Osteoblast (primary cell): ENCODE measurements around the gene CNTN5. TPM values are rescaled to one million over a fixed set of nuclear protein-coding genes. Genes with fewer than 3 reads are reported as not detected.

Source experiments
- DNase-seq: peaks from one replicate; pipeline ENCODE4 v3.0.0; 2011; ENCODE audit warnings: low spot score, mixed read lengths; ENCODE audit not compliant: insufficient read length; ENCODE audit errors: missing footprints
- H2AFZ ChIP-seq: 2 replicates; pipeline ENCODE4 v1.6.0; 2011; ENCODE audit warnings: mild to moderate bottlenecking, low read length
- H3K27ac ChIP-seq: 2 replicates; pipeline ENCODE4 v1.5.1; 2011; ENCODE audit warnings: mild to moderate bottlenecking, low read depth, low read length, moderate library complexity
- H3K27me3 ChIP-seq: 2 replicates; pipeline ENCODE4 v1.6.0; 2012; ENCODE audit warnings: mild to moderate bottlenecking, control low read depth, inconsistent platforms, low read length, moderate library complexity; ENCODE audit not compliant: insufficient read depth
- H3K36me3 ChIP-seq: 2 replicates; pipeline ENCODE4 v1.5.1; 2011; ENCODE audit warnings: mild to moderate bottlenecking, low read length, control low read depth, moderate library complexity; ENCODE audit not compliant: insufficient read depth
- H3K4me1 ChIP-seq: 2 replicates; pipeline ENCODE4 v1.5.1; 2011; ENCODE audit warnings: mild to moderate bottlenecking, low read length, control low read depth, moderate library complexity; ENCODE audit not compliant: insufficient read depth
- H3K4me2 ChIP-seq: 2 replicates; pipeline ENCODE4 v1.6.0; 2011; ENCODE audit warnings: mild to moderate bottlenecking, low read length; ENCODE audit not compliant: insufficient read depth
- H3K4me3 ChIP-seq: fragments of 200-600 bp; sonication (generic); 3 replicates; pipeline ENCODE4 v1.5.1; 2012; ENCODE audit warnings: mild to moderate bottlenecking, low read length, inconsistent platforms; ENCODE audit not compliant: insufficient read depth
- H3K79me2 ChIP-seq: 2 replicates; pipeline ENCODE4 v1.6.0; 2012; ENCODE audit warnings: mild to moderate bottlenecking, low read length, control low read depth, inconsistent platforms; ENCODE audit not compliant: insufficient read depth
- H3K9me3 ChIP-seq: 2 replicates; pipeline ENCODE4 v1.5.1; 2011; ENCODE audit warnings: low read depth, low read length, control low read depth
- H4K20me1 ChIP-seq: 2 replicates; pipeline ENCODE4 v1.6.0; 2012; ENCODE audit warnings: mild to moderate bottlenecking, low read length, control low read depth; ENCODE audit not compliant: insufficient read depth
- CTCF ChIP-seq: IDR thresholded peaks from 2 replicates; pipeline ENCODE4 v1.5.1; 2011; ENCODE audit warnings: mild to moderate bottlenecking, low read depth, low read length, moderate library complexity; ENCODE audit errors: extremely low read depth
- total RNA-seq: library from RNA; depleted of rRNA; stranded (reverse); fragments of >200 nt; gene quantifications from 2 replicates; pipeline ENCODE4 v1.2.3, GENCODE V29; 2012

The CNTN5 gene
- total RNA-seq, 1 donor: not detected

DNA sequence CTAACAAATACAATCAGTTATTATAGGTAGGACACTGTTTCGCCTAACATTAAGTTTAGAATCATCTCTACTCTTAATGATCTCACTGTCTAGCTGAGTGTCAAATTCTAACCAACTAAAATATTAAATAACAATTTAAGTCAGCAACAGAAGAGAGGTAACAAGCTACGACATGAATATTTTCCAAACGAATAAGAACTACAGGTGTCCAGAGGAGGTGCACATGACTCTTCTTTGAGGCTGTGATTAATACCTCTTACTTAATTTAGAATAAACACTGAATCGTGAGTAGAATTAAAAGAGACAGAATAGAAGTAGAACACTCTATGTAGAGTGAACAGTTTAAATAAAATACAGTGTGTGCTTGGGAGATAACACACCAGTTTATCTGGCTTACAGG is 1047.4 kb downstream of the CNTN5 start:
- H2AFZ ChIP-seq: no peak overlapping the region
- H3K4me1 ChIP-seq: no peaks in the 10 kb centered on the region
- H3K9me3 ChIP-seq: no peaks in the 10 kb centered on the region
- H4K20me1 ChIP-seq: no peaks in the 10 kb centered on the region
- DNase-seq: no peak
- no peaks in the 10 kb centered on the region for H3K79me2 ChIP-seq
- no peak for TF ChIP-seq CTCF
- H3K27me3 ChIP-seq: no peaks in the 10 kb centered on the region
- no peak overlapping the region for H3K4me2 ChIP-seq
- no peaks in the 10 kb centered on the region for H3K36me3 ChIP-seq
- no peak overlapping the region for H3K27ac ChIP-seq
- no peak overlapping the region for H3K4me3 ChIP-seq

- Histone ChIP-seq H3K4me2 (no peak overlapping the region), H3K4me3 (no peak overlapping the region), H2AFZ (no peak overlapping the region), H3K36me3 (no peaks in the 10 kb centered on the region), H3K4me1 (no peaks in the 10 kb centered on the region), H3K79me2 (no peaks in the 10 kb centered on the region), H4K20me1 (no peaks in the 10 kb centered on the region), H3K9me3 (peaks cover 2% of the 10 kb centered on the region), H3K27me3 (no peaks in the 10 kb centered on the region), H3K27ac (no peak overlapping the region)
- TF ChIP-seq CTCF: no peak
- DNase-seq: no peak
Measured at GRCh38 chr11:100072131-100072530, 1051.4 kb downstream of the CNTN5 start.

DNA sequence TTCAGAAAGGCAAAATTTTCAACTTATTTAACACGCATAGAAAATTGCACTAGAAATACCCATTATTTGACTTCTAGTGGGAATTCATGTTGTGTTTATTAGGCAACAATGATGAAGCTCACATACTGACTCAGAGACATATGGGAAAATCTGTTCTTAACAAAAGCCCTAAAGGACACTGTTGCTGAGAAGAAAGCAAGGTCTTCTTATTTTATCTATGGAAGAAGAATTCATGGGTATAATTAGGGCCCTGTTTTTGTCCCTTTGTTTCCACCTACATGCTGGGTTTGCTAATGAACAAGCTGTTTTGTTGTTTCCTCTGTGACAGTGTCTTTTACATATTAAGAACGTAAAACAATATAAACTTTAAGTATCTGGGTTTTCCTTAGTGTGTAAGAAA is 1059.6 kb downstream of the CNTN5 start:
- Histone ChIP-seq H3K4me1 (no peaks in the 10 kb centered on the region), H3K79me2 (no peaks in the 10 kb centered on the region), H3K36me3 (no peaks in the 10 kb centered on the region), H3K27ac (no peak overlapping the region), H3K4me3 (no peak overlapping the region), H4K20me1 (no peaks in the 10 kb centered on the region), H3K27me3 (no peaks in the 10 kb centered on the region), H3K4me2 (no peak overlapping the region), H3K9me3 (peaks cover 2% of the 10 kb centered on the region), H2AFZ (no peak overlapping the region)
- no peak for TF ChIP-seq CTCF
- no peak for DNase-seq

GRCh38 chr11:100080821-100081220 is 1060.1 kb downstream of the CNTN5 start:
- no peak overlapping the region for H3K4me2 ChIP-seq
- no peaks in the 10 kb centered on the region for H3K36me3 ChIP-seq
- TF ChIP-seq CTCF: no peak

More at GRCh38 chr11:100080821-100081220, 1060.1 kb downstream of the CNTN5 start:
- Histone ChIP-seq H3K79me2 (no peaks in the 10 kb centered on the region), H3K4me1 (no peaks in the 10 kb centered on the region), H3K4me3 (no peak overlapping the region), H3K27ac (no peak overlapping the region), H3K9me3 (no peaks in the 10 kb centered on the region), H3K27me3 (no peaks in the 10 kb centered on the region), H4K20me1 (no peaks in the 10 kb centered on the region), H2AFZ (no peak overlapping the region)
- DNase-seq: no peak
